NCI-H446 treated with DMSO at 0.1 percent for 48 hours (cell line): ENCODE measurements around the gene DOCK2.
"Not testable (repeated sequence)": the region's sequence is repeated elsewhere in the genome, so short reads cannot be mapped to it uniquely, and the experiment has no call there.

Experiments
- DNase-seq: peaks from one replicate; lab custom pipeline; 2025; lab: John Stamatoyannopoulos, UW

Gene DOCK2

DNA sequence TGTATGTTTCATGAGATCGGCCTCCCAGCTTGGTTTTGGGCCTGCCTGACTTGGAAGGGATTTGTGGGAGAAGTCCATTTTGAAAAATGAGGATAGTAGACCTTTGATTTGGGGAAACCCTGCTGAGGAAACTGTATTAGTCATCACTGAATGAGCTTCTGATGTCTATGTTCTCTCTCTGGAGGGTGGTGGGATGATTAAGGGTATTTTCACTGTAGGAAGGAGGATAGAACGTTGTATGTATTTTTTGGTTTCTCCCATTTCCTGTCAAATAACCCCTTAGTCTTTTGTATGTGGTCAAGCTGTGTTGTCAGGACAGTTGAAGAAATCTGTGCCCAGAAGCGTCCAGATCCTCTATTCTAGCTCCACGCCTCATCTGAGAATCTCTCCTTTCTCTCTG lies 191.3 kb downstream of the DOCK2 start:
- DNase-seq, result no peak

GRCh38 chr5:169831331-169831730 lies 194.3 kb downstream of the DOCK2 start:
- no peak for DNase-seq

DNA sequence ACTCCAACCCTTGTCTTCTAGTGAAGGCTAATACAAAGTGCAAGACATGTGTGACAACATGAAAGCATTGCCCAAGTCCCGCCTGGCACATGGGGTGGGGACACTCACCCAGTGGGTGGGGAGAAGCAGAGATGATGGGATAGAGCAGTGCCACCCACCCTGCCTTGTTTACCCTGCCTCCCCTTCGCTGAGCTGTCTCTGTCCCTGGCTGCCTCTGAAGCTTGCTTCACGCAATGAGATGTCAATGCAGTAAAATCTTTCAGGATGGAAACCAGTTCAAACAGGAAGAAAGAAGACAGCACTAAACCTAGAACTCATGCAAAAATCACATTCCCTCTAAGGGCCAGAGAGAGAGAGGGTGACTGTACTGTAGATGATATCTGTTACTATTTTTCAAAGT lies 195.2 kb downstream of the DOCK2 start:
- DNase-seq, result no peak

DNA sequence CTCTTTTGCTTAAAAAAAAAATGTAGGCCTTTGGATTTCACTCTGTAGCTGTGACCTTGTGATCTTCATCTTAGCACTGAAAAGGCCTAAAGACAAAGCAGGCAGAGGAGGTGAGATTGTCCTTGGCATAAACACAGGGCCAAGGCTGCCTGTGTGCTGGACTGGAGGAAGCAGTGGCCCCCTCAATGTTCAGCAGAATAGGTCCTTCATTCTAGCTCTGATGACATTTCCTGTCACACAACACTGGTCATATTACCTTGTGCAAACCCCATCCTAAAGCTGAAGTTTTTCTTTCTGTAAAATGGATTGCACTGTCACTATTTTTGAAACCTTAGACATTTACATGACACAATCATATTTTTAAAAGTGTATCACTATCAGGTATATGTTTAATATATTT lies 195.8 kb downstream of the DOCK2 start:
- DNase-seq, result no peak

- not testable (repeated sequence) for DNase-seq
Observed at GRCh38 chr5:169833681-169834292, 196.7 kb downstream of the DOCK2 start.

DNA sequence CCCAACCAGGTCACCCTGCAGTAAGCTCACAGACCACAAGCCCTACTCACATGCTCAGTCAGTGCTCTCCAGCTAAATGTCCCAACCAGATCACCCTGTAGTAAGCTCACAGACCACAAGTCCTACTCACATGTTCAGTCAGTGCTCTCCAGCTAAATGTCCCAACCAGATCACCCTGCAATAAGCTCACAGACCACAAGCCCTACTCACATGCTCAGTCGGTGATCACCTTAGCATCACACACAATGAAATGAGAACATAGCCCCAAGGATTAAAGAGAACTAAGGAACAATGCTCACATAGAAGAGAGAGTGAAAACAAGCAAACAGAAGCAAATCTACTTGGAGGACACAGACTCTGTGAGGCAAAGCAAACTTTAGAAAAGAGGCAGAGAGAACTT lies 197.5 kb downstream of the DOCK2 start:
- not testable (repeated sequence) for DNase-seq

GRCh38 chr5:169836835-169837536 lies 199.9 kb downstream of the DOCK2 start:
- DNase-seq, result no peak

- no peak for DNase-seq
Observed at GRCh38 chr5:169837686-169838085, 200.6 kb downstream of the DOCK2 start.

GRCh38 chr5:169838688-169839087 lies 201.6 kb downstream of the DOCK2 start:
- DNase-seq, result no peak

GRCh38 chr5:169840405-169840804 lies 203.3 kb downstream of the DOCK2 start:
- DNase-seq, result no peak

DNA sequence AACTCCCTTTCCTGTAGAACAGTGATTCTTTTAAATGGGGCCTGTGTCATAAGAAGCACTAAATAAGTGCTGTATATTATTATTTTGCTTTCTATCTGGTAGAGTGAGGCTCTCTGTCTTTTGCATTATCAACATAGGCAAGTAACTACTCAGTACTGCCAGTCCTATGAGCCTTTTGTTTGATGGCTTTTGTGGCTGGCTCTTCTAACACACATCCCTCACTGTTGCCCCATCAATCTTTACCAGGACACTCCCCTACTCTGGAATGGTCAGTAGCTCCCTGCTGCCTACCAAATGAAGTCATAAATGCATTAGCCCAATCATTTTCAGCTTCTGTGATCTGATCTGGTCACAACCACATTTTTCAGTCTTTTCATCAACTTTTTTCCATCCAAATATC lies 205.6 kb downstream of the DOCK2 start:
- no peak for DNase-seq

- DNase-seq, result no peak
Observed at GRCh38 chr5:169847519-169847918, 210.4 kb downstream of the DOCK2 start.

DNA sequence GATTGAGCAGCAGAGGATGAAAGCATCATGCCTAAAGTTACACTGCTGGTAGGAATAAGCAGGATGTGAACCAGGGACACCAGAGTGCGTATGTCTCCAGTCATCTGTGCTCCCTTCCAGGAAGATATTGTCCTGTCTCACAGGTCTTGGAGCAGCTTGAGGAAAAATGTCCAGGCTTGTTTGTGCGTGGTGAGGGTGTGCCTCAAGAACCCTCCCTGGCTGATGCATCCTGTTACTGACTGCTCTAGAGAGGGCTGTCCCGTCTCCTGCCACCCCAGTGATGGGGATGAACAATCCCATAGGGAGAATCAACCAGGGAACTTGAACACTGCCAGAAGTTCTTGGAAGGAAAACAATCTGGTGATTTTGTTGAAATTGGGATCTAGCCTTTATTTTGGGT lies 211.2 kb downstream of the DOCK2 start:
- DNase-seq, result no peak

- DNase-seq, result no peak
Observed at GRCh38 chr5:169848792-169849191, 211.7 kb downstream of the DOCK2 start.

- no peak for DNase-seq
Observed at GRCh38 chr5:169850409-169850808, 213.3 kb downstream of the DOCK2 start.

DNA sequence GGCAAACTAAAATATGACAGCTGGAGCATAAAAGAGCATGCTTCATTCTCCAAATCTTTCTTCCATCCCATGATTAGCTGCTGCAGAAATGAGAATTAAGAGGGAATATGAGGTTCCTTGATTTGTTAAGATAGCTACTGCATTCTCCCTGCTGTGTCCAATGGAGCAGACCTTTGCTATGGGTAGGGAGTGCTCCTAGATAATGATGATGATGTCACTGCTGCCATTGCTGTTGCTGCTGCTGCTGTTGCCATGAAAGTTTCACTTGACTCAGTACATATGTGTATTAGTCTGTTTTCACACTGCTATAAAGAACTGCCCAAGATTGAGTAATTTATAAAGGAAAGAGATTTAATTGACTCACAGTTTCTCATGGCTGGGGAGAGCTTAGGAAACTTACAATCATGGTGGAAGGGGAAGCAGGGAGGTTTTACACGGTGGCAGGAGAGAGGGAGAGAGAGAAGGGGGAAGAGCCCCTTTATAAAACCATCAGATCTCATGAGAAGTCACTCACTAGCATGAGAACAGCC lies 214.3 kb downstream of the DOCK2 start:
- DNase-seq, result no peak

GRCh38 chr5:169856571-169856970 lies 219.5 kb downstream of the DOCK2 start:
- no peak for DNase-seq

GRCh38 chr5:169860585-169860984 lies 223.5 kb downstream of the DOCK2 start:
- DNase-seq, result no peak

DNA sequence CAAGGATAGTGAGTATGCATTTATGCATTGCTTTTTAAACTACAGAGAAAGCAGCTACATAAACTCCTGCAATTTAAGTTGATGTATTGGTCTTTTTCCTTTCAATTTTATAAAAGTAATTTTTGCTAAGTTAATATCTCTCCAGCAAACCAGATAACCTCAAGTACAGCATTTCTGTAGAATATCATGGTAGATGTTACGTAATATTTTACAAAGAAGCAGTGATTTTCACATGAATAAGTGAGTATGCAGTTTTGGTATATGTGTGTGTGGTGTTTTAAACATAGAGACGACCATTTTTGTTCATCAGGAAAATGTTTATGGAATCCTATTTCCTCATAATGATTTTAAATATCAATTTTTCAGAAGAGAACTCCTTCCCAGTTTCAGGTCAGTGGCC lies 224.4 kb downstream of the DOCK2 start:
- no peak for DNase-seq

DNA sequence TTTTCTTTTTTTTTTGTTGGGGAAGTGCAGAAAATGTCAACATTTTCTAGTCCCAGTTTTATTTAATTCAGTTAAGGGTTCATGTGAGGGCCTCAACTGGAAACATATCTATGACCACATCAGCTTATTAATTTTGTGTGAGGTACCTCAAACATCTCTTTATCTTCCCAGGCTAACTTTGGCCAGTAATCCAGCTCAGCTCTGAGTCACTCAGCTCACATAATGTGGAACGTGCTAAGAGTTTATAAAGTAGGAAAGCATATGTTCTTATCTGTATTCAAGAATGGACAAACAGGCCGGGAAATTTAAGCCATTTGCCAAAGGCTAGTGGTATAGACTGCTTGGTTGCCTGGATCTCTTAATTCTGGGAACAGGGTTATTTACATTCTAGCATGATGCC lies 224.9 kb downstream of the DOCK2 start:
- DNase-seq, result no peak

GRCh38 chr5:169862391-169862811 lies 225.3 kb downstream of the DOCK2 start:
- DNase-seq, result no peak

GRCh38 chr5:169864483-169864882 lies 227.4 kb downstream of the DOCK2 start:
- DNase-seq, result no peak

GRCh38 chr5:169867347-169867746 lies 230.3 kb downstream of the DOCK2 start:
- DNase-seq, result no peak

GRCh38 chr5:169869066-169869465 lies 232.0 kb downstream of the DOCK2 start:
- no peak for DNase-seq
